Retina (tissue), 1 donor: Measurements from ENCODE around the gene SLC37A3.
"Not testable (repeated sequence)": the region's sequence is repeated elsewhere in the genome, so short reads cannot be mapped to it uniquely, and the experiment has no call there.

Source experiments
- DNase-seq: peaks from one replicate; pipeline ENCODE4 v3.0.0-alpha.2; 2016

The SLC37A3 gene

DNA sequence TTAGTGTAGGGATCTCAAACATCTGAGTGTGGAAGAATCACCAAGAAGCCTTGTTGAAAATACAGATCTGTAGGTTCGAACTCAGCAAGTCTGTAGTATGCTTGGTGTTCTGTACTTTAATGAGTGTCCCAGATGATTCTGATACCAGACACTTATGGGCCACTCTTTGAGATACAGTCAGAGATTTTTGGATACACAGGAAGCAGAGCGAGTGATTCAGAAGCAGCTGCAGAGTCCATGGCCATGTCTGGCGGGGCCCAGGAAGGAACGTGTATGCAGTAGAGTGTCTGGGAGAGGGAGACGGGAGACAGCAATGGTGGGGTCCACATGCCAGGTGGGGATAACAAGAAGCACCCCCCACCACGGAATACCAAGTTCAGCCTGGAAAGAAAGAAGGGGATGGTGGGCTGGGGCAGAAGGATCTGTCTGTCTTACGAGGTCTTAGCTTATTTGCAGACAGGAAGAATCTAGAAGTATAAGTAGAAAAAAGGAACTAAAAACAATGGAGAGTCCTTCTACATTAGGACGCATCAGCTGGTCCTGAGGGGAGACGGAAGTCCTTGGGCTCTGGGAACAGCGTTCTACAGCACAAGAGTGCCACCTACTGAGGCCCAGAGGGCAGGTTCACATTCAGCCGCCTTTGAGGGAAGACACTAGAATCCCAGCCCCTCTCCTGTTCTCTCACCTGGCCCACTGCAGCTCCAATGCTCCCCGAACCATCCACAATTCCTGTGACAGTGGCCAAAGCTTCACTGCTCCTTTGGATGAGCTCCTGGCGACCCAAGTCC, 55.4 kb downstream of the SLC37A3 start:
- DNase-seq = peak; percentile 29

DNA sequence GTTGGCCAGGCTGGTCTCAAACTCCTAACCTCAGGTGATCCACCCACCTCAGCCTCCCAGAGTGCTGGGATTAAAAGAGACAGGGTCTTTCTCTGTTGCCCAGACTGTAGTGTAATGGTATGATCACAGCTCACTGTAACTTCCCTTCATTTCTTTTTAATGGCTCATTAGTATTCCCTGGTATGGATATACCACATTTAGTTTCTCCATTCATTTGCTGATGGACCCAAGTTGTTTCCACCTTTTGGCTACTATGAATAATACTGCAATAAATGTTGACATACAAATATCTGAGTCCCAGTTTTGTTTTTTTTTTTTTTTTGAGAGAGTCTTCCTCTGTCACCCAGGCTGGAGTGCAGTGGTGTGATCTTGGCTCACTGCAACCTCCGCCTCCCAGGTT, 59.4 kb downstream of the SLC37A3 start:
- DNase-seq = not testable (repeated sequence)

DNA sequence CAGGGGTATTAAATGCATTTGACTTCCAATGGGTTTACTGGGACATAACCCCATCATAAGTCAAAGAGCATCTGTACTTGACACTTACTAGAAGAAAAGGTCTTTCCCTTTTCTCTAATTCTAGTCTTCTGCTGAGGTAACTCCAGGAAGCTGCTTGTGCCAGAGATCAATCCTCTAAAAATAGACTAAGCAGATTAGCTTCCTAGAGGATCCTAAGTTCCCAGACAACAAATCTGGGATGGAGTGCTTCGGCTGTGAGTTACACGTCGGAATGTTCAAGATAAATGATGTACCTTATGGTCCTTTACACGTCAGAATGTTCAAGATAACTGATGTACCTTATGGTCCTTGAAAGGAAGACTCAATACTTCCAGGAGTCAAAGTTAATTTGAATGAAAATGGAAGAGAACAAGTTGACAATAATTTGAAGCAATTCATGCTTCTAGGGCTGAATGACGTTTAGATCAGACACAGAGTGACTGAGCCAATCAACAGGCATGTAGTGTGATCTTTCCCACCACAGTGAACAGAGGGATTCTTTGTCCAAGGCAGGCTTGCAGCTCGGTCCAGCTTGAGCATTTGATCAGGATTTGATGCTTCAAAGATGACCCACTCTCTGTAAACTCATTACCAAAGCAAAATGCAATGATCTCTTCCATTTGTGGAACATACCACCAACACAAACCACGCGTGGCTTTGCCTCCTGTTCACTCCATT, 63.8 kb downstream of the SLC37A3 start:
- DNase-seq = no peak

- DNase-seq = no peak
These were observed 64.6 kb downstream of the SLC37A3 start for GRCh38 chr7:140333686-140334085.

- no peak for DNase-seq
These were observed 65.1 kb downstream of the SLC37A3 start for GRCh38 chr7:140333223-140333622.

- DNase-seq = no peak
These were observed 67.7 kb downstream of the SLC37A3 start for GRCh38 chr7:140330595-140330994.

DNA sequence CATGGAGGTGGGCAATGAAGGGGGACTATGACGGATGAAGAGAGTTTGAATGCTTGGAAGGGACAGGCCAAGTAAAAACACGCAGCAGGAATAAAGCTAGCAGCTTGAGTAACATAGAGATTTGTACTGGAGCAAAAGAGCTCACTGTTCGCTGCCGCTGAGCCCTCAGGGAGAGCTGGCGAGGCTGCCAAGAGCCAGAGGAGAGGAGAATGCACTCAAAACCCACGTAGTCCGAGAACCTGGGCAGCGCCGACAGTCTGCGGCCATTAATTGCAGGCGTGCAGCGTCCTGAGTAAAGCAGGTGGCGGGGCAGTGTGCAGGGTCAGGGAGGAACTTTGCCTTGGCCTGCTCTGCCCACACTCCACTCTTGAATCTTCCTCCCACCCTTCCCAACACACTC, 68.2 kb downstream of the SLC37A3 start:
- DNase-seq = no peak

- DNase-seq = no peak
These were observed 71.1 kb downstream of the SLC37A3 start for GRCh38 chr7:140327261-140327661.

GRCh38 chr7:140326116-140326928, 72.0 kb downstream of the SLC37A3 start:
- peak; percentile 53 for DNase-seq

DNA sequence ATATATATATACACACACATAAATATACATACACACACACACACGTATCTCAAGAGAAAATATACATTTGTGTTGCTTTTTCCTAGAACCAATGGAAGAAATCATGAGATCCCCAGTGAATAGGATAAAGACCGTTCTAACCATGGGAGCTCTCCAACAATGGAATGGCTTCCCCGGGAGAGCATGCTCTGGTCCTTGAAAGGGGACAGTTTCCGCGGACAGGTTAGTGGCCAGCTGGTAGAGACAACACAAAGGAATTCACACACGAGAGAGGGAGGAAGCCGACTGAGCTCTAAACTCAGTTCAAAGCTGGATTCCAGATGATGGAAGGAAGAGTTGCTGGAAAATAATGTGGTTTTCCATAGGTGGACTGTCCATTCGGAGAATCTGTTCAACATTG, 72.7 kb downstream of the SLC37A3 start:
- no peak for DNase-seq

GRCh38 chr7:140324714-140325113, 73.6 kb downstream of the SLC37A3 start:
- no peak for DNase-seq

- no peak for DNase-seq
These were observed 75.6 kb downstream of the SLC37A3 start for GRCh38 chr7:140322759-140323158.

GRCh38 chr7:140320078-140320477, 78.3 kb downstream of the SLC37A3 start:
- not testable (repeated sequence) for DNase-seq

- DNase-seq = no peak
These were observed 80.3 kb downstream of the SLC37A3 start for GRCh38 chr7:140317999-140318398.

GRCh38 chr7:140317597-140317996, 80.7 kb downstream of the SLC37A3 start:
- no peak for DNase-seq

- DNase-seq = no peak
These were observed 82.1 kb downstream of the SLC37A3 start for GRCh38 chr7:140316165-140316661.

DNA sequence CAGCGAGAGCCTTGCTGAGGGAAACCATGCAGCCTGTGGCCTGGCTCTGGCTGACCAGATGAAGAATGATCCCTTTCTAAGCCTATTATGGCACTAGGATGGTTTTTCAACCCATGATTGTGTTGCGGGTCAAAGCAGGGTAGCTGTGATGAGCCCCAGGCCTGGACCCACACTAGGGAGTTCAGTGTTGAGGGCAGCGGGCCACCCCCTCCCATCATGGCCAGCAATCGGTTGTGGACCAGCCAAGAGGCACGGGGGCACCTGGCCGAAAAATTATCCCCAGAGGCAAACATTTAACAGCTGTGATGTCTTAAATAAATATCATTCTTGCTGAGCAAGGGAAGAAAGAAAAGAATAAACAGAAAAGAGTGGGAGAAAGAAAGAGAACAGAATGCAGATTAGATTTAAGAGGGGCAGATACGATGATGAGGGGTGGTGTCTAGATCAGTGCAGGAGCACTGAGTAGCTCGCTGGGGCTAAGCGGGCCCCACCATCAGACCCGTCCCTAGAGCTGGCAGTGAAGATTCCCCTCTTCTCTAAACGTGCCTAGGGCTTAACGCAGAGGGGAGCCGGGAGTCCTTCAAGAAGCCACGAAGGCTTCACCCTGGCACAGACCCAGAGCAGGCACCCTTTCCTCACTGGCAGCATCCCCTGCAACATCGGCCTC, 82.7 kb downstream of the SLC37A3 start:
- DNase-seq = no peak

DNA sequence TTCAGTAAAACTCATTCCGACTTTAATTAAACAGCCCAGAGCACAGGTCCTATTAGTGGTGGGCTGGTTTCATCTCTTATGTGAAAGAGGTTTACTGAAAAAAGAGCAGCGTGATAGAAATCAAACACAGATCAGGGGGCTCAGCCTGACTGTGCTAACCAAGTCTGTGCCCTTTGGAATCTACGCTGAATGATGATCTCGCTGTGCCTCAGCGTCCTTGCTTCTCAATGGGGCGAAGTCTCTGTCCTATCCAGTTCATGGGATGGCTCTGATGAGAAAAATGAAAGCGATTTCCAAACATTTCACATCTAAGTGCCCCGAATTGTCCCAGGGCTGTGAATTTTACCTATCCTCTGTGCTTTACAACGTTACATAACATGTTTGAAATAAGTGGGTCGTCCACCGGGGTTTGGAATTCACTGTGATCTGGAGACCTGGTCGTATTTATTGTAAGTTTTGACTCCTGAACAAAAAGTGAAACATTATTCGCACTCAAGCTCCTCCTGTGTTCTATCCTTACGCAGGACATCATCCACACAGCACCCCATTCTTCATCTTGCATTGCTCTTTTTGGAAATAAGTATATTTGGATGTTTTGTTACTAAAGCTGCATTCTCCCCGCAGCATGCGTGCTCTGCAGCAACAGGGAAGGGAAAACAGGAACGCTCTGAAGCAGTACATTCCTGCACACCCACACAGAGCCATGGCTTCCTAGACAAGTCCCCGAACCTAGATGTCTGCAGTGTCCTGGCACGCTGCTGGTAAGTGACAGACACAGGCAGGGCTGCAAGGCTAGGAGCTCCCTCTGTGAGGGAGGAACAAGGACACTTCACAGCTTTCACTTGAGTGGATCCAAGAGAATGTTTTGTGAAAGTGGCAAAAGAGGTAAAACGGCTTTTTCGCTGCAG, 83.5 kb downstream of the SLC37A3 start:
- DNase-seq = no peak

DNA sequence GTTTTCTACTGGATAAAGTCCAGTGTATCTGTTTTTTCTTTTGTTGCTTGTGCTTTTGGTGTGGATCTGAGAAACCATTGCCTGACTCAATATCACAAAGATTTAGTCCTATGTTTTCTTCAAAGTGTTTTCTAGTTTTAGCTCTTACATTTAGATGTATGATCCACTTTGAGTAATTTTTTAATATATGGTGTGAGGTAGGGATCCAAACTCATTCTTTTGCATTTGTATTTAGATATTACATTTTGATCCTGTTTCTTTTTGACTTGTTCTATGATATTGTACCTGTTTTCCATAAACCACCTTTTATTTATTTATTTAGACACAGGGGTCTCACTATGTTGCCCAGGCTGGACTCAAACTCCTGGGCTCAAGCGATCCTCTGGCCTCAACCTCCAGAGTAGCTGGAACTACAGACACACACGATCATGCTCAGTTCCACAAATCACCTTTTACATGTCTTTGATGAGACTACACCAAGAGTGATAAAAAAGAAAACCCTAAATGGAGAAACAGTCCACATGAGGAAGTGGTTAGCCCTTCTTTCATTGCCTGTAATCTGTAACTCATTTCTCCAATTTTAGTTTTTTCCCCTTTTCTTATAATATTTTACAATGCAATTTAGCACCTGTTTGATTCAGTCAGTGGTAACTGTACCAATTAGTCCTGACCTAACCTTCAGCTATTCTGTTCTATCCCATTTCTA, 86.0 kb downstream of the SLC37A3 start:
- DNase-seq = no peak

- DNase-seq = not testable (repeated sequence)
These were observed 87.2 kb downstream of the SLC37A3 start for GRCh38 chr7:140311128-140311527.
